T-cell (primary cell): ENCODE results near the gene LRRC28. TPM values are rescaled to one million over a fixed set of nuclear protein-coding genes. Genes with fewer than 3 reads are reported as not detected.

Experiments used
- ATAC-seq, 4 experiments: fragments of 200-7000 bp in 3 of 4; fragments of 150-1000 bp in 1 of 4; cut with Tn5 transposase; replicated peaks in 1 of 4; 1 replicate in 3 of 4; 2 replicates in 1 of 4; pipeline ENCODE4 v1.10.0; 2021; ENCODE audit warnings: moderate library complexity in 3 of 4, mild to moderate bottlenecking in 2 of 4, moderate number of reproducible peaks in 1 of 4
- CTCF ChIA-PET, 2 donors: fragments of 300-600 bp; sonication (Branson Sonifier 250); formaldehyde crosslinking; loops; one replicate each; lab custom pipeline; 2022; ENCODE audit warnings: antibody characterized with exemption in 2 of 2; lab: Charles Lee
- POLR2A ChIA-PET, 2 donors: fragments of 300-600 bp; sonication (Branson Sonifier 250); formaldehyde crosslinking; loops; one replicate each; lab custom pipeline; 2022; ENCODE audit warnings: antibody characterized with exemption in 2 of 2; lab: Charles Lee
- DNase-seq, 35 experiments: peaks; one replicate each; pipeline versions ENCODE4 v3.0.0 to v3.0.0-alpha.2; 2013 to 2023
- H3K27ac ChIP-seq: one replicate; pipeline ENCODE4 v1.5.1; 2013; ENCODE audit warnings: low read length
- H3K27me3 ChIP-seq, 2 experiments: replicated peaks in 1 of 2; 1 replicate in 1 of 2; 2 replicates in 1 of 2; pipeline versions ENCODE4 v1.6.1 to v1.7.0; 2013; ENCODE audit warnings: low read length in 1 of 2, mixed read lengths in 1 of 2; ENCODE audit not compliant: control insufficient read depth in 2 of 2, insufficient read depth in 2 of 2; ENCODE audit errors: extremely low read depth in 1 of 2
- H3K36me3 ChIP-seq, 2 donors: 1 replicate in 1 of 2; 2 replicates in 1 of 2; pipeline versions ENCODE4 v1.6.1 to v1.7.0; 2013; ENCODE audit warnings: low read length in 1 of 2; ENCODE audit not compliant: control insufficient read depth in 2 of 2, insufficient read depth in 1 of 2; ENCODE audit errors: extremely low read depth in 1 of 2
- H3K4me1 ChIP-seq, 2 experiments: 1 replicate in 1 of 2; 2 replicates in 1 of 2; pipeline versions ENCODE4 v1.6.1 to v1.7.0; 2013; ENCODE audit warnings: low read length in 2 of 2, mixed read lengths in 1 of 2; ENCODE audit not compliant: insufficient read depth in 2 of 2, control insufficient read depth in 1 of 2; ENCODE audit errors: extremely low read depth in 1 of 2
- H3K4me3 ChIP-seq, 2 donors: 1 replicate in 1 of 2; 2 replicates in 1 of 2; pipeline versions ENCODE4 v1.5.1 to v1.7.0; 2013; ENCODE audit warnings: mild to moderate bottlenecking in 2 of 2, low read length in 1 of 2, moderate library complexity in 1 of 2; ENCODE audit not compliant: control insufficient read depth in 1 of 2; ENCODE audit errors: extremely low read depth in 1 of 2
- H3K9me3 ChIP-seq: 2 replicates; pipeline ENCODE4 v1.7.0; 2013
- H3K27ac Mint-ChIP-seq, 2 donors: one replicate each; pipeline ENCODE4 v1.8.0; 2020 to 2021; ENCODE audit warnings: mild to moderate bottlenecking in 2 of 2, mixed read lengths in 2 of 2
- H3K27me3 Mint-ChIP-seq, 2 donors: one replicate each; pipeline ENCODE4 v1.8.0; 2021 to 2022; ENCODE audit warnings: mixed read lengths in 2 of 2
- H3K36me3 Mint-ChIP-seq: one replicate; pipeline ENCODE4 v1.8.0; 2021; ENCODE audit warnings: mixed read lengths
- H3K4me1 Mint-ChIP-seq, 3 donors: one replicate each; pipeline ENCODE4 v1.8.0; 2020 to 2022; ENCODE audit warnings: mixed read lengths in 3 of 3, mild to moderate bottlenecking in 1 of 3
- H3K4me3 Mint-ChIP-seq, 3 donors: one replicate each; pipeline ENCODE4 v1.8.0; 2020 to 2022; ENCODE audit warnings: mild to moderate bottlenecking in 3 of 3, mixed read lengths in 3 of 3, moderate library complexity in 3 of 3
- H3K9me3 Mint-ChIP-seq, 3 donors: one replicate each; pipeline ENCODE4 v1.8.0; 2020 to 2022; ENCODE audit warnings: mixed read lengths in 3 of 3
- WGBS: methylation state at CpG from one replicate; pipeline ENCODE4 v1.1.5; 2013; ENCODE audit warnings: missing lambda C conversion rate; ENCODE audit not compliant: insufficient coverage; 5-methylcytosine and 5-hydroxymethylcytosine counted together
- total RNA-seq, 35 experiments: library from RNA in 6 of 35; stranded (reverse) in 6 of 35; fragments of 120-200 nt in 1 of 35; gene quantifications; one replicate each; pipeline versions ENCODE4 v1.2.1 to v1.2.4 and lab custom pipeline; 2013 to 2026

Gene LRRC28
- total RNA-seq, 5 donors from 2014 or later (not counting 1 experiment from before 2014, with no cell fraction given) = 14.2 to 20.0 (median 16.5) TPM

- H3K4me3 ChIP-seq = no peak overlapping the region
- Mint-ChIP-seq H3K36me3 (peaks cover 2% of the 10 kb centered on the region), H3K27me3 (no peaks in the 10 kb centered on the region), H3K27ac (no peak overlapping the region), H3K4me3 (no peak overlapping the region), H3K9me3 (no peaks in the 10 kb centered on the region), H3K4me1 (peaks cover 5 to 8% (median 7%) of the 10 kb centered on the region in 3 donors)
- H3K9me3 ChIP-seq = no peaks in the 10 kb centered on the region
- ATAC-seq (no peak), DNase-seq (no peak)
- H3K4me1 ChIP-seq = no peaks in the 10 kb centered on the region
- no peaks in the 10 kb centered on the region for H3K27me3 ChIP-seq
- ChIA-PET CTCF (interaction anchor here (0.7 to 4.4 kb wide), 8 partner anchors 8 to 482 kb away, joined by 3 to 84 read pairs (median 6); no protein-coding TSS in a partner anchor), POLR2A (interaction anchor here in 1 of 2 donors (1.2 kb wide), 1 partner anchor 15 kb away, joined by 3 read pairs; no protein-coding TSS in a partner anchor)
- WGBS = no CpG with 5 or more reads among the region's 3 CpGs
- no peak overlapping the region for H3K27ac ChIP-seq
- H3K36me3 ChIP-seq = no peaks in the 10 kb centered on the region
These were observed 22.5 kb downstream of the LRRC28 start for GRCh38 chr15:99273801-99274200.

- CTCF ChIA-PET = interaction anchor here (0.6 to 4.4 kb wide), 6 partner anchors 18 to 1326 kb away, joined by 3 to 84 read pairs (median 4); no protein-coding TSS in a partner anchor
- Mint-ChIP-seq H3K9me3 (no peaks in the 10 kb centered on the region), H3K4me3 (no peak overlapping the region), H3K36me3 (peaks cover 11% of the 10 kb centered on the region), H3K27me3 (no peaks in the 10 kb centered on the region), H3K27ac (no peak overlapping the region), H3K4me1 (peaks cover 16 to 20% (median 16%) of the 10 kb centered on the region in 3 donors)
- no CpG with 5 or more reads among the region's 2 CpGs for WGBS
- ATAC-seq (no peak), DNase-seq (no peak)
- H3K27ac ChIP-seq = no peak overlapping the region
- POLR2A ChIA-PET = no interaction called here
- no peaks in the 10 kb centered on the region for H3K4me1 ChIP-seq
- no peak overlapping the region for H3K4me3 ChIP-seq
- no peaks in the 10 kb centered on the region for H3K36me3 ChIP-seq
- no peaks in the 10 kb centered on the region for H3K27me3 ChIP-seq
- no peaks in the 10 kb centered on the region for H3K9me3 ChIP-seq
These were observed 23.8 kb downstream of the LRRC28 start for GRCh38 chr15:99275061-99275460.

GRCh38 chr15:99275525-99276128, 24.3 kb downstream of the LRRC28 start:
- H3K27me3 ChIP-seq = no peaks in the 10 kb centered on the region
- Mint-ChIP-seq H3K4me3 (no peak overlapping the region), H3K36me3 (peaks cover 14% of the 10 kb centered on the region), H3K27ac (no peak overlapping the region), H3K9me3 (no peaks in the 10 kb centered on the region), H3K4me1 (peaks cover 19 to 26% (median 19%) of the 10 kb centered on the region in 3 donors), H3K27me3 (no peaks in the 10 kb centered on the region)
- no peak for ATAC-seq
- ChIA-PET POLR2A (interaction anchor here in 1 of 2 donors (0.6 kb wide), 1 partner anchor 558 kb away, joined by 3 read pairs; no protein-coding TSS in a partner anchor), CTCF (interaction anchor here (0.6 to 4.4 kb wide), 5 partner anchors 19 to 1325 kb away, joined by 3 to 84 read pairs (median 4); no protein-coding TSS in a partner anchor)
- WGBS = 90% methylated on average over 5 of the region's 9 CpGs
- H3K4me1 ChIP-seq = no peaks in the 10 kb centered on the region
- no peak overlapping the region for H3K4me3 ChIP-seq
- no peaks in the 10 kb centered on the region for H3K9me3 ChIP-seq
- H3K36me3 ChIP-seq = no peaks in the 10 kb centered on the region
- H3K27ac ChIP-seq = no peak overlapping the region
- DNase-seq = no peak

GRCh38 chr15:99279290-99279689, 28.0 kb downstream of the LRRC28 start:
- no peaks in the 10 kb centered on the region for H3K27me3 Mint-ChIP-seq
- H3K4me3 Mint-ChIP-seq = no peak overlapping the region
- ChIA-PET POLR2A (no interaction called here), CTCF (interaction anchor here in 1 of 2 donors (1.2 kb wide), 1 partner anchor 425 kb away, joined by 6 read pairs; no protein-coding TSS in a partner anchor)
- Histone ChIP-seq H3K9me3 (no peaks in the 10 kb centered on the region), H3K36me3 (no peaks in the 10 kb centered on the region), H3K4me3 (no peak overlapping the region), H3K27ac (no peak overlapping the region), H3K27me3 (no peaks in the 10 kb centered on the region), H3K4me1 (no peaks in the 10 kb centered on the region)
- WGBS = 31% methylated on average over 2 of the region's 3 CpGs
- H3K4me1 Mint-ChIP-seq = peaks cover 20 to 26% (median 24%) of the 10 kb centered on the region in 3 donors
- H3K36me3 Mint-ChIP-seq = peaks cover 17% of the 10 kb centered on the region
- no peaks in the 10 kb centered on the region for H3K9me3 Mint-ChIP-seq
- DNase-seq (no peak), ATAC-seq (no peak)
- no peak overlapping the region for H3K27ac Mint-ChIP-seq

- ATAC-seq (no peak), DNase-seq (no peak)
- no peaks in the 10 kb centered on the region for H3K27me3 Mint-ChIP-seq
- no CpG with 5 or more reads among the region's 3 CpGs for WGBS
- H3K36me3 Mint-ChIP-seq = peaks cover 21% of the 10 kb centered on the region
- no peaks in the 10 kb centered on the region for H3K9me3 Mint-ChIP-seq
- ChIA-PET POLR2A (no interaction called here), CTCF (interaction anchor here (0.6 to 1.2 kb wide), 2 partner anchors 425 to 478 kb away, joined by 3 to 6 read pairs; no protein-coding TSS in a partner anchor)
- Histone ChIP-seq H3K4me3 (no peak overlapping the region), H3K4me1 (no peaks in the 10 kb centered on the region), H3K9me3 (no peaks in the 10 kb centered on the region), H3K27ac (no peak overlapping the region), H3K27me3 (no peaks in the 10 kb centered on the region), H3K36me3 (no peaks in the 10 kb centered on the region)
- no peak overlapping the region for H3K27ac Mint-ChIP-seq
- H3K4me1 Mint-ChIP-seq = peaks cover 20 to 29% (median 24%) of the 10 kb centered on the region in 3 donors
- H3K4me3 Mint-ChIP-seq = no peak overlapping the region
These were observed 28.5 kb downstream of the LRRC28 start for GRCh38 chr15:99279827-99280226.

- peaks cover 27% of the 10 kb centered on the region for H3K36me3 Mint-ChIP-seq
- no peaks in the 10 kb centered on the region for H3K27me3 Mint-ChIP-seq
- DNase-seq (no peak), ATAC-seq (no peak)
- Histone ChIP-seq H3K9me3 (no peaks in the 10 kb centered on the region), H3K4me3 (no peak overlapping the region), H3K36me3 (no peaks in the 10 kb centered on the region), H3K27me3 (no peaks in the 10 kb centered on the region), H3K27ac (no peak overlapping the region), H3K4me1 (no peaks in the 10 kb centered on the region)
- H3K27ac Mint-ChIP-seq = no peak overlapping the region
- POLR2A ChIA-PET = interaction anchor here in 1 of 2 donors (0.5 to 0.7 kb wide), 2 partner anchors 102 to 422 kb away, joined by 3 read pairs; no protein-coding TSS in a partner anchor
- peaks cover 18 to 32% (median 21%) of the 10 kb centered on the region in 3 donors for H3K4me1 Mint-ChIP-seq
- H3K4me3 Mint-ChIP-seq = no peak overlapping the region
- CTCF ChIA-PET = interaction anchor here (1.2 to 1.6 kb wide), 3 partner anchors 9 to 422 kb away, joined by 4 to 10 read pairs (median 5); no protein-coding TSS in a partner anchor
- no peaks in the 10 kb centered on the region for H3K9me3 Mint-ChIP-seq
These were observed 30.8 kb downstream of the LRRC28 start for GRCh38 chr15:99282121-99282520.
